ENCODE results near the gene RAPGEF1.
"Not testable (repeated sequence)": the region's sequence is repeated elsewhere in the genome, so short reads cannot be mapped to it uniquely, and the experiment has no call there.

The RAPGEF1 gene

GRCh38 chr9:131667576-131667975, 72.3 kb downstream of the RAPGEF1 start:
- no peak for DNase-seq

DNA sequence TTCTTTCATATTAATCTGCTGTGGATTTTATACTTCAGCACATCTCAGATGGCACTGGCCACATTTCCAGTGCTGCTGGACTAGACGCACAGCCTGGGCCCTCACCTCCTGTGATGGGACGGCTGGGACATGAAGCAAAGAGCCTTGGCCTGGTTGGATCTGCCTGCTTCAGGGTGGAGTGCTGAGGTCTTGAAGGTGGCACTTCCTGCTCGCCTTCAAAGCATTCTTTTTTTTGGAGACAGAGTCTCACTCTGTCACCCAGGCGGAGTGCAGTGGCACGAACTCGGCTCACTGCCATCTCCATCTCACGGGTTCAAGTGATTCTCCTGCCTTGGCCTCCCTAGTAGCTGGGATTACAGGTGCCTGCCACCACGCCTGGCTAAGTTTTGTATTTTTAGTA, 73.1 kb downstream of the RAPGEF1 start:
- no peak for DNase-seq

- no peak for DNase-seq
These were observed 73.8 kb downstream of the RAPGEF1 start for GRCh38 chr9:131666029-131666428.

DNA sequence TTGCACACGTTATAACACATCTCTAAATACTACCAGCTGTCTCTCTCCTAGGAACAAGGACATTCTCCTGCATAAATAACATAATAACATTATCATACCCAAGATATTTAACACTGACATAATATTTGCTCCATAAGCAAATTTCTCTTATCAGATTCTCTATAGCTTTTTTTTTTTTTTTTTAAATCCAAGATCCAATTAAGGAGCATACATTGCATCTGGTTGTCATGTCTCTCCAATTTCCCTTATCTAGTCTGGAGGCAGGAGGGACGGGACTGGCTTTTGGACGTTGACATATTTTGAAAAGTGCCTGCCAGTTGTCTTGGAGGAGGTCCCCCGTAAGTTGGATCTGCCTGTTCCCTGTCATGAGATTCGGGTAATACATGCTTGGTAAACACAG, 76.6 kb downstream of the RAPGEF1 start:
- DNase-seq, result no peak

GRCh38 chr9:131662289-131662621, 77.6 kb downstream of the RAPGEF1 start:
- DNase-seq, result not testable (repeated sequence)

DNA sequence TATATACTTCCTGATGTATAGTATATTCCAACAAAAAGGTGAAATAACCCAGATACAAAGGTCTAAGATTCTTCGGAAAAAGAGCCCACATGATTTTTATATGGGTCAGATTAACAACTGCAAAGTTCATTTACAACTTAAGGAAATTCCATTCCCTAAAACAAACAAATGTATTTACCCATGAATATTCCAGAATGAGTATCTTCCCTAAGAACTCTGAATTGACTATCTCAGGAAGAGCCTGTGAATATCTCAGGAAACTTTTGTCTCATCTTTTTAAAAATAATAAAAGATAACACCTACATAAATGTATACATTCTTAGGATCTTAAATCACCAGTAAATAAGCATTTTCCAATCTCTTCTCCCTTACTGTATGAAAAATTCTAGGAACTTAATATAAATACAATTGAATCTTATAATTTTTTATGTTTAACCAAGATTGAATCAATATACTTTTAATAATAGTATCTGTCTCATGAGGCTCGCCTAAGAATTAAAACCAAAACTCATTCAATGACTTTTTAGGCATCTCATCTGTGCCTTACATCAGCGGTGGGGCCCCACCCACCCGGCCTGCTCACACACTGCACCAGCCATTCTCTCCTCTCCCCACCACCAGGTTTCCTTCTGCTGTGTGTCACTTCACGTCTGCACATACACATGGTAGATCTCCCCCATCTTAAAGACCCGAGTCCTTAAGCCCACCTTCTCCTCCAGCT, 78.1 kb downstream of the RAPGEF1 start:
- no peak for DNase-seq

DNA sequence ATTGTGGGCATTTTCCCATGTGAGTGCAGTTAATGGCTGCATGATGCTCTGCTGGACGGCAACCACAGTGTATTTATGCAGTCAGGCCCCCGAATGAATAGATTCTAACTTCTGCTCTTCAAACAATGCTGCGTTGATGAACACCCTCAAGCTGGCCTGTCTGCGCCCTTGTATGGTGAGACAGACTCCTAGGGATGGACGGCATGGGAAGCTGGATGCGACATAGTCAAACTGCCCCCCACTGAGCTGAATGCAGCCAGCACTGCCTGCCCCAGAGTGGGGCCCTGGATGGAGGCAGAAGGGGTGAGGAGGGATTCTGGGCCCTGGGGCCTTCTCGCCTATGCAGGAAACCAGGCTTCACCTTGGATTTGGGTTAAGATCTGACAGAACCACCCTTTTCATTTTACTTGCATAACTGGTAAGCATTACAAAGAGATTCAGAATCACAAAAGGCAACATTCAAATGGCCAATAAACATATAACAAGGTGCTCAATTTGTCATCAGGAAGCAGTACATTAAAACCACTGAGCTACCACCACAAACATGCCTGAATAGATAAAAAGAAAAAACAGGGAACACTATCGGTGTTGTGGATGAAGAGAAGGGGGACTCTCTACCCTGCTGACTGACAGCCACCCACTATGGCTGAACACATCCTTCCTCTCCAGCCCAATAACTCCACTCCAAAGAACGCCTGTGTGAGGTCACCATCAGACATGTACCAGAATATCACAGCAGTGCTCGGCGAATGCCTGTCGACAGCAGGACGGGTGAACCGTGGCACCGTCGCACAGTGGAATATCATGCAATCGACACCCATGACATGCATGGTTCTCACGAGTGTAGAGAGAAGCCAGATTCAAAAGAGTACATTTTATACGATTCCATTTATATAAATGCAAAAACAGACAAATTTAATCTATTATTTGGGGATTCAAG, 79.1 kb downstream of the RAPGEF1 start:
- no peak for DNase-seq

DNA sequence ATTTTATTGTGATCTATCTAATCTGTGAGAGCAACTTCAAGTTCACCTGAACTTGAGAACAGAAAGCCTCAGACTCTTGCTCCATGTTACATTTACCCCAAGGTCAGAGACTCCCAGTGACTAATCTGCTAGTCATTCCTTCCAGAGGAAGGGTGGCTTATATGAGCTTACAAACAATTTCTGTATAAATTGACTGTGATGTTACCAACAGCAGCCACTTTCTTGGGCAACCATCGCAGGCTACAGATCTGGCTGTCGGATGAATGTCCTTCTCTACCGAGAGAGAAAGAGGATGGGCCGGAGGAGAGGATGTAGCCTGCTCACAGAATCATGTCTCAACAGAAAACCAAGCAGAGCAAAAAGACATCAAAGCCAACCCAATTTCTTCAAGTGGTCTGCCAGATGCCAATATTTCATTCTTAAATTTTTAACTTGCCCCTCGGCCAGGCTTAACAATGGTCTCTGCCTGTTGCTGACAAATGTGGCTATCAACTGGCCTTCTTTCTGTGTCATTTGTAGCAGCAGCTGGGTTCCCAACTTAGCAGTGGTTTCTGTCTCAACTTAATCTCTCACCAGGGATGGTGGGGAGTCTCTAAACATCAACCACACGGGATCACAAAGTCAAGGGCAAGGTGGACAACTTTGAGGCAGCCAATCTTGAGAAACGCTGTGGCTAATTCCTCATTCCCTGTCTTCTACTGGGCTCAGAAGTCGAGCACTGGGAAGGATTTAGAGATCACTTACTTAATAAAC, 81.3 kb downstream of the RAPGEF1 start:
- no peak for DNase-seq

GRCh38 chr9:131657940-131658339, 81.9 kb downstream of the RAPGEF1 start:
- no peak for DNase-seq

GRCh38 chr9:131657456-131657855, 82.4 kb downstream of the RAPGEF1 start:
- no peak for DNase-seq

DNA sequence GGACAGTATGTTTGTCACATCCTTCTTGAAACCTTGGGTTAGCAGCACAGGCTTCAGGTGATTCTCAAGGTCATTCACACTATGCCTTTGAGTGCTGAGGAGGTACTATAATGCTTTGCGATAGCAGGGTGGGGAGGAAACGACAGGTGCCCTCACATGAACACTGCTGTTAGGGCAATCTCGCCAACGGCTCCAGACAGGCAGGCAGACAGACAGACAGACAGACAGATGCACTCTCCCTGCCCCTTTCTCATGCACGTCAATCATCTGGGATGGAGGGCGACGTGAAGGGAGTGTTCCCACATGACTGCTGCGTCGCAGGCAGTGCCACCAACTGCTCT, 82.9 kb downstream of the RAPGEF1 start:
- DNase-seq, result no peak

DNA sequence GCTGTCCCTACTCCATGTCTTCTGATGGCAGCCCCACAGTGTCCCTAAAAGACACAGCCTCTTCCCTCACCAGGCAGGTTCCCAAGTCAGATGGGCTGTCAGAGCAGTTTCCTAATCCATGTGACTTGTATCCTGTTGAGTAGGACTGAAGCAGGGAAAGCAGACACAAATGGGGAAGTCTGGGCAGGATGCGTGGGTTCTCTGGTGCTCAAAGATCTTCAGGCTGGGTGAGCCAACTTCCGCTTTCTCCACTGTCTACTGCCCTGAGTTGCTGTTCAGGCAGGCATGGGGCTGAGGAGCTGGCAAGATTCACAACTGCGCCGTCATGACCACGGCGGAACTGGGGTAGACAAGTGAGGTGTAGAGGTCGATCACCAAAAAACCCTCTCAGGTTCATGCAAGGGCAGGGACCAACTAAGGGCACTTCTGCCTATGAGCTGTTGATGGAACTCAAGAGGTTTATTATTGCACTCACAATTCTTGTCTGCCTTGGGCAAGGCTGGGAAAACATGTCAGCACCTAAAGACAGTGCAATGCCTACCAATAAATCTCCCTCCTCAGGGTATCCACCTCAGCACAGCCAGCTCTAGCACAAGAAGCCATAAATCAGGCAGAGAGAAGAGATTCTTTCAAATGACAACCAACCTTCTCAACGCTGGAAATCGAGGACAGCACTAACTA, 83.4 kb downstream of the RAPGEF1 start:
- no peak for DNase-seq

DNA sequence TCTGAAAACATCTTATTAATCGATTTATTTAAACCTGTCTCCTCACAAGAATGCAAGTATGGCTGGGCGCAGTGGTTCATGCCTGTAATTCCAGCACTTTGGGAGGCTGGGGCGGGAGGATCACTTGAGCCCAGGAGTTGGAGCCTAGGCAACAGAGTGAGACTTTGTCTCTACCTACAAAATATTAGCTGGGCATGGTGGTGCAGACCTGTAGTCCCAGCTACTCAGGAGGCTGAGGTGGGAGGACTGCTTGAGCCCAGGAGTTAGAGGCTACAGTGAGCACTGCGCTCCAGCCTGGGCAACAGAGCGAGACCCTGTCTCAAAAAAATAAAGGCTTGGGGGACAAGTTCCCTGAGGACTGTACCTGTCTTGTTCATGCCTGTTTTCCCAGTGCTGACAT, 85.5 kb downstream of the RAPGEF1 start:
- not testable (repeated sequence) for DNase-seq

- no peak for DNase-seq
These were observed 88.3 kb downstream of the RAPGEF1 start for GRCh38 chr9:131651599-131651998.

DNA sequence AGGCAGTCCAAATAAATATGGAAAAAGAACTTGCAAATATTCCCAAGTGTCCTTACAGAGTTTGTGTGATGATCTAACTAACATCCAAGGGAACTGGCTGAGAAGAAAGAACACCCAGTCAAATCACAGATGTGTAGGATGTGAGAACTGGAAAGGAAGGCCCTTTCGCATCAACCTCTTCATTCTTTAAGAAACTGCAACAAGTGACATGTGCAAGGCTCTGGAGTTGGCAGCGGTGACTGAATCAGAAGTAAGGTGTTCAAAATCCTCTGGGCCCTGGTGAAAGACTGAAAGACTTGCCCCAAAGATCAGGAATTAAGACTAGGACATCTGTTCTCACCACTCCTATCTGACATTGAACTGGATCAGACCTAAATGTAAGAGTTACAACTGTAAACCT, 88.7 kb downstream of the RAPGEF1 start:
- no peak for DNase-seq

DNA sequence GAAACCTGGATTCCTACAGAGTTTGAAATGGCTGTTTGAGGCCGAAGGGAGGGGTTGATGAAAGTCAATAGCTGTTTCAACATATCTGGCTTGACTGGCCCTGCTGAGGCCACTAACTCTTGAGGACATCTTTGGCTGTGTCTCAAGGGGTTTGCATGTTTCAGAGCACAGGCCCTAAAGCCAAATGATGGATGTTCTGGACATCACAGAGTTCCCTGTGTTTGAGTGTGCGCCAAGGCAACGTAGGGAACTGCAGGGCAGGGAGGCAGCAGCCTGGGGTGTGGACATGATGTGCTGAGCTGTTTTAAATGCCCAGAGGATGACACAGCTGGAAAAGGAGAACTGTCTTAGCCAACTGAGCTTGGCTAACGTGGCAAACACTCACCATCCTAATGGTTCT, 89.6 kb downstream of the RAPGEF1 start:
- no peak for DNase-seq

DNA sequence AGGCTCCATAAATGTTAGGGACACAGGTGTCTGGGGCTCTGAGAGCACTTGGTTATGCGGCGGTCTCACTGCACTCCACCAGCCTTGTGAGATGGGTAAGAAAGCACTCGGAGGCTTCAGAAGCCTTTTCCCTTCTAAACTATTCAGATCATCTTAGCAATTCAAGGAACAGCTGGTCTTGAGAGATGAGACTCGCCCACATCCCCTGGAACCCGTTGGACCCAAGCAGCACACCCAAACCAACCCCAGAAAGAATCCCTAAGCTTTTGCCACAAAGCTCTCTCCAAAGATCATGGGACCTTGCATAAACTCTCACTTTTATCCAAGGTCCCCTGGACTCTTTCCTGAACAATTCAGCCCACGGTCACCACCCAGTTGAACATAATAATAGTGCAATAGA, 90.2 kb downstream of the RAPGEF1 start:
- DNase-seq, result no peak

- peak; percentile 83 for DNase-seq
These were observed 94.6 kb downstream of the RAPGEF1 start for GRCh38 chr9:131645078-131645776.

DNA sequence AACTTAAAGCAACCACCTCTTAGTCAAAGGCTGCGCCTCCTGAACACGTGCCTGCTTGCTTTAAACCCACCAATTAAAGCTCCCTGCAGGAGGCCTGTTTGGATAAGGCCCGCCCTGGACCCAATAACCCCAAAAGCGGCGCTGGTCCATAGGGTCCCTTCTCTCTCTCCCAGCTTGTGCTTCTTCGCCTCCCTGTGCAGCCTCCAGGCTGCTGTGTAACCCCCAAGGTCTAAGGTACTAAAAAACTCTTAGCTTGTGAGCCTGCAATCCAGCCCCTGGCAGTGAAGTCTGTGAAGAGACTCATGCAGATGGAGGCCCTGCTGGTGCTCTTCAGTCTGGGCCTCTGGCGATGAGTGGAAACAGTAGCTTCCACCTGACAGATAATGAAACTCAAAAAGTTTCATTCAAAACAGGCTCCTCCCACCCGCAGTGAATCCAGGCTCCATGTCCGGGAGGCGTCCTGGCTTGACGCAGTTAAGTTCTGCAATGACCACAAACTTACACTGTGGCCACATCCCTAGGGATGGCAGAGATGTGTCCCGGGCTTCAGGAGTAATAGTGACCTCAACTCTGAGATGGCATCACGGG, 97.3 kb downstream of the RAPGEF1 start:
- no peak for DNase-seq

DNA sequence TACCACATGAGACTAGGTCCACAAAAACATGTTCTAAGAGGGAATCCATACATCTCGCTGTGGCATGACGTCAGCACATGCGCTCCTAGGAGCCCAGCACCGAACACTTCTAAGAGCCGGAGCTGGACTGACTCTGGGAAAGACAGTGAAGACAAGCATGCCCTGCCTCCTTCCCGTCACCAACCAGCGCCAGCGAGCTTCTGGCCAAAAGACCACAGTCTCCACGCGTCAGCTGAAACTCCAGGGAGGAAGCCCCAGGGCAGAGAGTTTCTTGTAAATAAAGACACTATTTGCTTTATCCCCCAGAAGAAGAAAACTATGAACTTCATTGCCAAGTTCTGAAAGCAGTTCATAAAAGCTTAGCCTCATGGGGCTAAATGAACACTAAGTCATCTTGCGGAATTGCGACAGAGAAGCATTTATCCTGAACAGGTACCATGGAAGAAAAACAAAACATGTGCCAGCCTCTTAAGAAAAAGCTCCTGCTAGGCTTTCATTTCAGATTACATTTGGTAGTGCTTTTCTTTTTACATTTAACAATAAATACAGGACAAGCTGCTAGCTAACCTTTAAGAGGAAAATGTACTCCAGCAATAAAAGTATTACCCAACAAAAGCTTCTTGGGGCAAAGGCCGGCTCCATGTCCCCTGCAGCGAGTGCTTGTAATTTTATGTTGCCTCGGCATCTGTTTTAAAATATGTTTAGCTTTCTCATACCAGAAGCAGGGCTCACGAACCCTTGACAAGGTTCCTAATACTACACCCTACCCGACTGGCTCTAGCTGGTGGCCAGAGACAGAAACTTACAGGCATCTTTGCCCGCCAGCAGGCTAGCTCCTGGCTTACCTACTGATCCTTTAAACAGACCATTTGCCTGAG, 98.0 kb downstream of the RAPGEF1 start:
- no peak for DNase-seq
